ENCODE measurements around the gene OGG1. TPM values are rescaled to one million over a fixed set of nuclear protein-coding genes. Genes with fewer than 3 reads are reported as not detected.

Gene OGG1
- total and polyA plus RNA-seq, 10 of the 15 experiments (the other 5 are each of a cell fraction or from before 2014, with no cell fraction given) = 4.8 to 38.8 (median 27.2) TPM

GRCh38 chr3:9739181-9739580 lies 10.6 kb upstream of the OGG1 start:
- ChIA-PET CTCF (interaction anchor here (1.3 to 2.3 kb wide), 3 partner anchors 11 to 236 kb away, joined by 3 to 11 read pairs (median 4); partner anchors contain the start of gene OGG1), RAD21 (ENCODE audit: unreplicated experiment) (interaction anchor here (1.0 to 1.4 kb wide), 3 partner anchors 18 to 53 kb away, joined by 3 to 5 read pairs (median 4); partner anchors contain the start of genes ARPC4, CAMK1 and TADA3), SMC1A (ENCODE audit: uncharacterized antibody, unreplicated experiment) (interaction anchor here (1.9 kb wide), 1 partner anchor 10 kb away, joined by 4 read pairs; the partner anchor contains the start of gene OGG1), POLR2A (no interaction called here)
- Histone ChIP-seq H3K27ac (ENCODE audit: control insufficient read depth, insufficient read depth) (no peak overlapping the region), H3K79me2 (ENCODE audit: control insufficient read depth, insufficient read depth, low read length) (peaks cover 7% of the 10 kb centered on the region), H4K20me1 (ENCODE audit: control insufficient read depth, insufficient read depth) (no peaks in the 10 kb centered on the region), H3K9me3 (replicated peaks; ENCODE audit: control insufficient read depth, insufficient read depth, low read length) (no peaks in the 10 kb centered on the region), H2AFZ (ENCODE audit: control insufficient read depth, low read depth, low read length) (no peak overlapping the region), H3K4me3 (no peak overlapping the region), H3K4me2 (ENCODE audit: control insufficient read depth, insufficient read depth) (no peak overlapping the region), H3K27me3 (replicated peaks in 1 of 2; ENCODE audit: control insufficient read depth in 2 of 2, insufficient read depth in 2 of 2, low read length in 1 of 2) (no peaks in the 10 kb centered on the region), H3K9ac (ENCODE audit: control insufficient read depth, insufficient read depth, low read length) (no peak overlapping the region), H3K36me3 (ENCODE audit: control insufficient read depth in 2 of 2, insufficient read depth in 2 of 2, low read length in 1 of 2) (peaks cover 46 to 57% of the 10 kb centered on the region in 2 experiments), H3K4me1 (ENCODE audit: control insufficient read depth, insufficient read depth, low read length) (no peaks in the 10 kb centered on the region)
- no TSS peak for BruUV-seq (replicated peaks)
- FAIRE-seq (no peak), DNase-seq (ENCODE audit: low read depth, low spot score) (no peak), ATAC-seq (no peak)
- in situ Hi-C loops (cut with MboI) (no loop called here), intact Hi-C loops (cut with micrococcal nuclease; ENCODE audit: unreplicated experiment) (loop anchor here (10.0 kb wide), 1 partner anchor 384 kb away; no protein-coding TSS in a partner anchor)
- TF ChIP-seq PML (IDR thresholded peaks at IDR 0.05; ENCODE audit: low read length) (no peak), STAT1 (conservative IDR thresholded peaks at IDR 0.05) (no peak), BCL3 (IDR thresholded peaks at IDR 0.05; ENCODE audit: borderline replicate concordance, insufficient read depth, low read depth, low read length, poor library complexity, severe bottlenecking) (no peak), BCLAF1 (IDR thresholded peaks at IDR 0.05) (no peak), ZBTB11 (CRISPR knock-in tag; IDR thresholded peaks at IDR 0.05) (no peak), FOXM1 (IDR thresholded peaks at IDR 0.05; ENCODE audit: low read depth, low read length) (no peak), BRCA1 (IDR thresholded peaks at IDR 0.05; ENCODE audit: low read depth, low read length) (no peak), PAX5 (IDR thresholded peaks at IDR 0.05; ENCODE audit: borderline replicate concordance, low read depth, low read length) (no peak)
- 94% methylated on average over 15 of the region's 15 CpGs for WGBS (ENCODE audit: insufficient coverage, insufficient replicate concordance, low lambda C conversion rate, missing lambda C conversion rate)

Data from GM12878 (cell line).